HCT116 (cell line): ENCODE measurements around the gene WNT9B. TPM values are rescaled to one million over a fixed set of nuclear protein-coding genes. Genes with fewer than 3 reads are reported as not detected.

Experiments used
- ATAC-seq: fragments of 200-7000 bp; cut with Tn5 transposase; 2 replicates; pipeline ENCODE4 v1.9.1; 2020; ENCODE audit warnings: mild to moderate bottlenecking, moderate library complexity
- BruUV-seq: library from RNA; stranded (reverse); fragments of 400-500 nt; replicated peaks from 2 replicates; lab custom pipeline; 2021; lab: Mats Ljungman, UMichigan
- CTCF ChIA-PET: fragments of 300-600 bp; sonication (Branson Sonifier 250); formaldehyde crosslinking; loops from one replicate; lab custom pipeline; 2021; ENCODE audit warnings: antibody characterized with exemption; lab: Charles Lee
- POLR2A ChIA-PET: fragments of 300-600, 350-600 bp; sonication (Branson Sonifier 250); formaldehyde crosslinking; loops from one replicate; lab custom pipeline; 2021; ENCODE audit warnings: antibody characterized with exemption; lab: Charles Lee
- RAD21 ChIA-PET, 2 experiments: fragments of 300-600 bp; sonication (Branson Sonifier 250); formaldehyde crosslinking; loops; one replicate each; lab custom pipeline; 2023; ENCODE audit warnings: low total read pairs in 2 of 2; ENCODE audit not compliant: uncharacterized antibody in 2 of 2, unreplicated experiment in 2 of 2, low non-redundant PET in 1 of 2; lab: Charles Lee
- DNase-seq: peaks from one replicate; pipeline ENCODE4 v3.0.0-alpha.2; 2010; ENCODE audit warnings: low read depth, low spot score
- H2AFZ ChIP-seq: fragments of 200-600 bp; shearing (Covaris generic), sonication (generic); 2 replicates; pipeline ENCODE4 v1.6.1; 2017; ENCODE audit warnings: low read depth, mixed run types, mixed read lengths, antibody characterized with exemption, low read length; ENCODE audit not compliant: poor library complexity, severe bottlenecking
- H3K27ac ChIP-seq: 2 replicates; pipeline ENCODE4 v1.5.1; 2012; ENCODE audit warnings: low read depth, low read length
- H3K27me3 ChIP-seq: fragments of 200-600 bp; sonication (generic); 2 replicates; pipeline ENCODE4 v1.6.1; 2016; ENCODE audit warnings: mixed run types, low read length, mixed read lengths; ENCODE audit not compliant: insufficient read depth
- H3K36me3 ChIP-seq, 2 experiments: fragments of 200-500 bp in 1 of 2; fragments of 200-600 bp in 1 of 2; sonication (Bioruptor generic) in 1 of 2; sonication (generic) in 1 of 2; 2 replicates each; pipeline versions ENCODE4 v1.5.1 to v1.6.1; 2014 to 2016; ENCODE audit warnings: low read length in 2 of 2, inconsistent platforms in 1 of 2, mixed read lengths in 1 of 2, mixed run types in 1 of 2; ENCODE audit not compliant: insufficient read depth in 2 of 2, control insufficient read depth in 1 of 2
- H3K4me1 ChIP-seq, 2 experiments: fragments of 200-600 bp in 1 of 2; sonication (generic) in 1 of 2; 2 replicates each; pipeline versions ENCODE4 v1.5.1 to v1.6.1; 2012 to 2017; ENCODE audit warnings: low read length in 2 of 2, inconsistent platforms in 1 of 2, mild to moderate bottlenecking in 1 of 2, mixed read lengths in 1 of 2, mixed run types in 1 of 2, moderate library complexity in 1 of 2; ENCODE audit not compliant: insufficient read depth in 2 of 2, control insufficient read depth in 1 of 2
- H3K4me2 ChIP-seq: fragments of 200-600 bp; sonication (generic); 2 replicates; pipeline ENCODE4 v1.6.1; 2017; ENCODE audit warnings: mixed run types, low read length, mixed read lengths
- H3K4me3 ChIP-seq, 2 experiments: fragments of 200-600 bp in 1 of 2; sonication (generic) in 1 of 2; replicated peaks in 1 of 2; 2 replicates each; pipeline ENCODE4 v1.5.1; 2011 to 2016; ENCODE audit warnings: low read length in 2 of 2, control low read depth in 1 of 2, low read depth in 1 of 2, mild to moderate bottlenecking in 1 of 2, mixed read lengths in 1 of 2, mixed run types in 1 of 2
- H3K79me2 ChIP-seq: fragments of 200-600 bp; sonication (generic); 2 replicates; pipeline ENCODE4 v1.6.1; 2017; ENCODE audit warnings: mild to moderate bottlenecking, mixed run types, low read length, moderate library complexity, mixed read lengths; ENCODE audit not compliant: insufficient read depth
- H3K9ac ChIP-seq: fragments of 200-600 bp; sonication (generic); 2 replicates; pipeline ENCODE4 v1.6.1; 2016; ENCODE audit warnings: low read length, mixed read lengths
- H3K9me2 ChIP-seq: fragments of 200-600 bp; sonication (generic), shearing (Covaris generic); 2 replicates; pipeline ENCODE4 v1.6.1; 2017; ENCODE audit warnings: mixed run types, mild to moderate bottlenecking, moderate library complexity; ENCODE audit not compliant: insufficient read depth
- H3K9me3 ChIP-seq, 2 experiments: fragments of 200-500 bp in 1 of 2; fragments of 200-600 bp in 1 of 2; sonication (Bioruptor generic) in 1 of 2; sonication (generic) in 1 of 2; 2 replicates each; pipeline ENCODE4 v1.6.1; 2014 to 2017; ENCODE audit warnings: low read length in 2 of 2, mixed read lengths in 2 of 2, inconsistent platforms in 1 of 2, low read depth in 1 of 2, mild to moderate bottlenecking in 1 of 2, mixed run types in 1 of 2, moderate library complexity in 1 of 2; ENCODE audit not compliant: control insufficient read depth in 1 of 2, insufficient read depth in 1 of 2
- H4K20me1 ChIP-seq: fragments of 200-600 bp; sonication (generic), shearing (Covaris generic); 2 replicates; pipeline ENCODE4 v1.6.1; 2017; ENCODE audit warnings: mixed run types, mild to moderate bottlenecking, moderate library complexity; ENCODE audit not compliant: insufficient read depth
- ATF3 ChIP-seq: IDR thresholded peaks from 2 replicates; pipeline ENCODE4 v1.6.1; 2012
- CBX3 ChIP-seq: IDR thresholded peaks from 2 replicates; pipeline ENCODE4 v1.6.1; 2012; ENCODE audit warnings: low read depth
- EGR1 ChIP-seq: IDR thresholded peaks from 2 replicates; pipeline ENCODE4 v1.6.1; 2012; ENCODE audit warnings: low read depth
- EZH2phosphoT487 ChIP-seq: fragments of 200-600 bp; IDR thresholded peaks from 2 replicates; pipeline ENCODE4 v1.6.1; 2018; ENCODE audit warnings: antibody characterized with exemption, borderline replicate concordance
- FOSL1 ChIP-seq: IDR thresholded peaks from 2 replicates; pipeline ENCODE4 v1.6.1; 2012; ENCODE audit warnings: low read depth
- JUND ChIP-seq: IDR thresholded peaks from 2 replicates; pipeline ENCODE4 v1.6.1; 2012
- MAX ChIP-seq: IDR thresholded peaks from 2 replicates; pipeline ENCODE4 v1.6.1; 2012
- POLR2A ChIP-seq: IDR thresholded peaks from 2 replicates; pipeline ENCODE4 v1.7.0; 2011; ENCODE audit warnings: borderline replicate concordance; ENCODE audit not compliant: insufficient read depth, insufficient read length; ENCODE audit errors: extremely low read depth
- SIN3A ChIP-seq: IDR thresholded peaks from 2 replicates; pipeline ENCODE4 v1.6.1; 2012; ENCODE audit warnings: low read depth
- SP1 ChIP-seq: IDR thresholded peaks from 2 replicates; pipeline ENCODE4 v1.6.1; 2012; ENCODE audit warnings: low read depth
- TCF7L2 ChIP-seq: IDR thresholded peaks from 2 replicates; pipeline ENCODE4 v1.7.0; 2011; ENCODE audit warnings: borderline replicate concordance, inconsistent platforms; ENCODE audit not compliant: insufficient read depth, insufficient read length; ENCODE audit errors: extremely low read depth
- ZBTB33 ChIP-seq: IDR thresholded peaks from 2 replicates; pipeline ENCODE4 v1.6.1; 2011; ENCODE audit warnings: mild to moderate bottlenecking, low read length, moderate library complexity; ENCODE audit not compliant: insufficient replicate concordance; ENCODE audit errors: extremely low read depth
- ZFX ChIP-seq: fragments of 450-650 bp; IDR thresholded peaks from 2 replicates; pipeline ENCODE4 v1.6.1; 2017
- ZNF274 ChIP-seq: fragments of 200-500 bp; sonication (Bioruptor generic); IDR thresholded peaks from 2 replicates; pipeline ENCODE4 v1.6.1; 2014; ENCODE audit warnings: mild to moderate bottlenecking, low read depth, low read length, inconsistent platforms
- intact Hi-C: fragments of 100-400 bp; cut with micrococcal nuclease; formaldehyde crosslinking; loops from 2 replicates; pipeline ENCODE4 v1.10.0; 2022
- total RNA-seq: library from RNA; stranded (reverse); gene quantifications from one replicate; pipeline ENCODE4 v1.2.1, GENCODE V29; 2021; ENCODE audit not compliant: unreplicated experiment

The WNT9B gene
- total RNA-seq, 1 experiment from 2014 or later: not detected

GRCh38 chr17:46898364-46898763 lies 47.0 kb downstream of the WNT9B start:
- no peak overlapping the region for H3K4me2 ChIP-seq
- no peak overlapping the region for H3K27ac ChIP-seq
- TF ChIP-seq FOSL1 (no peak), MAX (no peak)
- H4K20me1 ChIP-seq: no peaks in the 10 kb centered on the region
- H3K9me2 ChIP-seq: no peaks in the 10 kb centered on the region
- H3K79me2 ChIP-seq: no peaks in the 10 kb centered on the region
- no peak for DNase-seq
- RAD21 ChIA-PET: no interaction called here
- POLR2A ChIA-PET: no interaction called here
- ATAC-seq: no peak
- H3K27me3 ChIP-seq: no peaks in the 10 kb centered on the region
- no peaks in the 10 kb centered on the region for H3K9me3 ChIP-seq
- intact Hi-C loops: loop anchor here (2.0 kb wide), 1 partner anchor 24 kb away; the partner anchor contains the start of gene GOSR2
- CTCF ChIA-PET: no interaction called here
- H3K9ac ChIP-seq: no peak overlapping the region
- no TSS peak for BruUV-seq
- no peak overlapping the region for H3K4me3 ChIP-seq
- H3K36me3 ChIP-seq: no peaks in the 10 kb centered on the region
- H3K4me1 ChIP-seq: no peaks in the 10 kb centered on the region
- H2AFZ ChIP-seq: no peak overlapping the region

- CTCF ChIA-PET: no interaction called here
- no peak for DNase-seq
- TF ChIP-seq TCF7L2: no peak
- no peak for TF ChIP-seq MAX
- TF ChIP-seq ZNF274: no peak
- no peak for TF ChIP-seq FOSL1
- no peak for TF ChIP-seq POLR2A
- no peak for TF ChIP-seq ZFX
- TF ChIP-seq CBX3: no peak
- no peak for TF ChIP-seq SP1
- no peak for TF ChIP-seq JUND
- no peak for TF ChIP-seq EGR1
- TF ChIP-seq ATF3: no peak
- no peak for TF ChIP-seq ZBTB33
- no peak for TF ChIP-seq SIN3A
- no peak for TF ChIP-seq EZH2phosphoT487
- TF ChIP-seq, all 23 proteins: peak for 0
- POLR2A ChIA-PET: no interaction called here
- RAD21 ChIA-PET: no interaction called here
- Histone ChIP-seq H2AFZ (no peak overlapping the region), H3K4me1 (no peaks in the 10 kb centered on the region), H4K20me1 (no peaks in the 10 kb centered on the region), H3K9ac (no peak overlapping the region), H3K27me3 (no peaks in the 10 kb centered on the region), H3K9me2 (no peaks in the 10 kb centered on the region), H3K36me3 (no peaks in the 10 kb centered on the region), H3K4me3 (no peak overlapping the region), H3K27ac (no peak overlapping the region), H3K4me2 (no peak overlapping the region), H3K9me3 (no peaks in the 10 kb centered on the region), H3K79me2 (no peaks in the 10 kb centered on the region)
- ATAC-seq: no peak
- intact Hi-C loops: loop anchor here (2.0 kb wide), 1 partner anchor 24 kb away; the partner anchor contains the start of gene GOSR2
- no TSS peak for BruUV-seq
Measured at GRCh38 chr17:46898860-46899259, 47.5 kb downstream of the WNT9B start.
